ENCODE data around the gene TRIM46. TPM values are rescaled to one million over a fixed set of nuclear protein-coding genes. Genes with fewer than 3 reads are reported as not detected.
A peak's percentile ranks its signal among the peaks of the same experiment; 100 is the strongest.

TRIM46 gene
- total and polyA plus RNA-seq, 2 of the 13 experiments (the other 11 are each of a cell fraction or from before 2014, with no cell fraction given) = 0.04 to 0.09 TPM

DNA sequence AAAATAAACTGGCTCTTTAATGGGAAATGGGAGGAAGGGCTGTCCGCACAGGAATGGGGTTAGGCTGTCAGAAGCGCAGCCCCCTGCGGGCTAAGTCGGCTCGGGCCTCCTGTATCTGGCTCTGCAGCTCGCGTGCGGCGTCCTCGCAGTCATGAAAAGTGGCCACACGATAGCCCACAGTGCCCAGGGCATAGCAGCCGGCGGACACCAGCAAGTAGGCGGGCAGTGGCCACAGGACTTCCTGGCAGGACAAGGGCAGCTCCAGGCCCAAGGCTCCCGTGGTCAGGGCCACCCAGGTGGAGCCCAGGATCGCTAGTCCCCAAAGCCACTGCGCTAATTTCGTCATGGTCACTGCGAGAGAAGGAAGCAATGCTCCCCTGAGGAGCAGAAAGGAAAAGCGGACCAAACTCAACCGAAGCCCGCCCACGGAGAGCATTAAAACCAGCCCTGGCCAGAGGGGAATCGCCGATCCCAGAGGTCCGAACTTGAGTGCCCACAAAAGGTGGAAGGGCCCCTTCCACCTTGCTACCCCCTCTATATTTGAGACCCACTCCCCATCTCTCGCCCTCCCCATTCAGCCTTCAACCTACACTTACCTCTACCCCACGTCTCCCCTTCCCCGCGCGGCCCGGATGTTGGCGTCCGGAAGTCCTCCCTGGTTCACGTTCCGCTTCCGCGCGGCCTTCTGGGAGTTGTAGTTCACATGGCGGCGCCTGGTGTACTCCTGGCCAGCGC lies 33.6 kb upstream of the TRIM46 start, which contains the start of gene DPM3:
DPM3 (minus strand) TSS at position 637 of the 735 bp plus-strand sequence; CDS start at position 346, 291 bp downstream.
- FAIRE-seq = peak; percentile 87
- DNase-seq (ENCODE audit: low spot score) = peak; percentile 71
- in situ Hi-C loops (cut with HindIII; ENCODE audit: extremely low pct_ligation_motif_present, low pct_unique_long_range_greater_than_20kb) = no loop called here
- TF ChIP-seq, protein P1, sequence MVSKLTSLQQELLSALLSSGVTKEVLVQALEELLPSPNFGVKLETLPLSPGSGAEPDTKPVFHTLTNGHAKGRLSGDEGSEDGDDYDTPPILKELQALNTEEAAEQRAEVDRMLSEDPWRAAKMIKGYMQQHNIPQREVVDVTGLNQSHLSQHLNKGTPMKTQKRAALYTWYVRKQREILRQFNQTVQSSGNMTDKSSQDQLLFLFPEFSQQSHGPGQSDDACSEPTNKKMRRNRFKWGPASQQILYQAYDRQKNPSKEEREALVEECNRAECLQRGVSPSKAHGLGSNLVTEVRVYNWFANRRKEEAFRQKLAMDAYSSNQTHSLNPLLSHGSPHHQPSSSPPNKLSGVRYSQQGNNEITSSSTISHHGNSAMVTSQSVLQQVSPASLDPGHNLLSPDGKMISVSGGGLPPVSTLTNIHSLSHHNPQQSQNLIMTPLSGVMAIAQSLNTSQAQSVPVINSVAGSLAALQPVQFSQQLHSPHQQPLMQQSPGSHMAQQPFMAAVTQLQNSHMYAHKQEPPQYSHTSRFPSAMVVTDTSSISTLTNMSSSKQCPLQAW (CRISPR knock-in tag; IDR thresholded peaks at IDR 0.05) = peak; percentile 15; the same call in 1 of the 2 replicates
- TF ChIP-seq, protein P2, sequence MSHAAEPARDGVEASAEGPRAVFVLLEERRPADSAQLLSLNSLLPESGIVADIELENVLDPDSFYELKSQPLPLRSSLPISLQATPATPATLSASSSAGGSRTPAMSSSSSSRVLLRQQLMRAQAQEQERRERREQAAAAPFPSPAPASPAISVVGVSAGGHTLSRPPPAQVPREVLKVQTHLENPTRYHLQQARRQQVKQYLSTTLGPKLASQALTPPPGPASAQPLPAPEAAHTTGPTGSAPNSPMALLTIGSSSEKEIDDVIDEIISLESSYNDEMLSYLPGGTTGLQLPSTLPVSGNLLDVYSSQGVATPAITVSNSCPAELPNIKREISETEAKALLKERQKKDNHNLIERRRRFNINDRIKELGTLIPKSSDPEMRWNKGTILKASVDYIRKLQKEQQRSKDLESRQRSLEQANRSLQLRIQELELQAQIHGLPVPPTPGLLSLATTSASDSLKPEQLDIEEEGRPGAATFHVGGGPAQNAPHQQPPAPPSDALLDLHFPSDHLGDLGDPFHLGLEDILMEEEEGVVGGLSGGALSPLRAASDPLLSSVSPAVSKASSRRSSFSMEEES (CRISPR knock-in tag; IDR thresholded peaks at IDR 0.05) = no peak
- TF ChIP-seq SATB2 (CRISPR knock-in tag; IDR thresholded peaks at IDR 0.05) (no peak), ZBTB20 (CRISPR knock-in tag; IDR thresholded peaks at IDR 0.05; ENCODE audit: borderline replicate concordance, low read depth) (peak; percentile 57; the same call in 1 of the 2 replicates), ZNF207 (IDR thresholded peaks at IDR 0.05; ENCODE audit: borderline replicate concordance) (no peak), SRSF4 (IDR thresholded peaks at IDR 0.05; ENCODE audit: low read depth, low read length, poor library complexity, severe bottlenecking) (no peak), PCBP1 (IDR thresholded peaks at IDR 0.05; ENCODE audit: borderline replicate concordance, low read depth, low read length) (0 out of 2 replicates have a peak, but pooled peaks have one; percentile 83), NRL (CRISPR knock-in tag; IDR thresholded peaks at IDR 0.05; ENCODE audit: borderline replicate concordance) (no peak; the same call in 1 of the 2 replicates), ZNF543 (CRISPR knock-in tag; IDR thresholded peaks at IDR 0.05) (no peak)
- TF ChIP-seq, protein P3, sequence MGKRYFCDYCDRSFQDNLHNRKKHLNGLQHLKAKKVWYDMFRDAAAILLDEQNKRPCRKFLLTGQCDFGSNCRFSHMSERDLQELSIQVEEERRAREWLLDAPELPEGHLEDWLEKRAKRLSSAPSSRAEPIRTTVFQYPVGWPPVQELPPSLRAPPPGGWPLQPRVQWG (CRISPR knock-in tag; IDR thresholded peaks at IDR 0.05; ENCODE audit: borderline replicate concordance, low read depth) = no peak
- TF ChIP-seq, protein P4, sequence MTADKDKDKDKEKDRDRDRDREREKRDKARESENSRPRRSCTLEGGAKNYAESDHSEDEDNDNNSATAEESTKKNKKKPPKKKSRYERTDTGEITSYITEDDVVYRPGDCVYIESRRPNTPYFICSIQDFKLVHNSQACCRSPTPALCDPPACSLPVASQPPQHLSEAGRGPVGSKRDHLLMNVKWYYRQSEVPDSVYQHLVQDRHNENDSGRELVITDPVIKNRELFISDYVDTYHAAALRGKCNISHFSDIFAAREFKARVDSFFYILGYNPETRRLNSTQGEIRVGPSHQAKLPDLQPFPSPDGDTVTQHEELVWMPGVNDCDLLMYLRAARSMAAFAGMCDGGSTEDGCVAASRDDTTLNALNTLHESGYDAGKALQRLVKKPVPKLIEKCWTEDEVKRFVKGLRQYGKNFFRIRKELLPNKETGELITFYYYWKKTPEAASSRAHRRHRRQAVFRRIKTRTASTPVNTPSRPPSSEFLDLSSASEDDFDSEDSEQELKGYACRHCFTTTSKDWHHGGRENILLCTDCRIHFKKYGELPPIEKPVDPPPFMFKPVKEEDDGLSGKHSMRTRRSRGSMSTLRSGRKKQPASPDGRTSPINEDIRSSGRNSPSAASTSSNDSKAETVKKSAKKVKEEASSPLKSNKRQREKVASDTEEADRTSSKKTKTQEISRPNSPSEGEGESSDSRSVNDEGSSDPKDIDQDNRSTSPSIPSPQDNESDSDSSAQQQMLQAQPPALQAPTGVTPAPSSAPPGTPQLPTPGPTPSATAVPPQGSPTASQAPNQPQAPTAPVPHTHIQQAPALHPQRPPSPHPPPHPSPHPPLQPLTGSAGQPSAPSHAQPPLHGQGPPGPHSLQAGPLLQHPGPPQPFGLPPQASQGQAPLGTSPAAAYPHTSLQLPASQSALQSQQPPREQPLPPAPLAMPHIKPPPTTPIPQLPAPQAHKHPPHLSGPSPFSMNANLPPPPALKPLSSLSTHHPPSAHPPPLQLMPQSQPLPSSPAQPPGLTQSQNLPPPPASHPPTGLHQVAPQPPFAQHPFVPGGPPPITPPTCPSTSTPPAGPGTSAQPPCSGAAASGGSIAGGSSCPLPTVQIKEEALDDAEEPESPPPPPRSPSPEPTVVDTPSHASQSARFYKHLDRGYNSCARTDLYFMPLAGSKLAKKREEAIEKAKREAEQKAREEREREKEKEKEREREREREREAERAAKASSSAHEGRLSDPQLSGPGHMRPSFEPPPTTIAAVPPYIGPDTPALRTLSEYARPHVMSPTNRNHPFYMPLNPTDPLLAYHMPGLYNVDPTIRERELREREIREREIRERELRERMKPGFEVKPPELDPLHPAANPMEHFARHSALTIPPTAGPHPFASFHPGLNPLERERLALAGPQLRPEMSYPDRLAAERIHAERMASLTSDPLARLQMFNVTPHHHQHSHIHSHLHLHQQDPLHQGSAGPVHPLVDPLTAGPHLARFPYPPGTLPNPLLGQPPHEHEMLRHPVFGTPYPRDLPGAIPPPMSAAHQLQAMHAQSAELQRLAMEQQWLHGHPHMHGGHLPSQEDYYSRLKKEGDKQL (CRISPR knock-in tag; IDR thresholded peaks at IDR 0.05; ENCODE audit: low read depth) = no peak

More for the DNA sequence above, 33.6 kb upstream of the TRIM46 start, which contains the start of gene DPM3:
- Histone ChIP-seq H3K4me2 (ENCODE audit: low read depth, low read length) (peak within 1 kb of the TSS; percentile 96), H3K9me3 (ENCODE audit: low read length) (no peaks in the 10 kb centered on the region), H3K79me2 (ENCODE audit: insufficient read depth, low read length) (peaks cover 28% of the 10 kb centered on the region), H3K4me3 (replicated peaks in 1 of 3; ENCODE audit: insufficient read depth in 1 of 3, low read depth in 2 of 3, low read length in 3 of 3) (peak within 1 kb of the TSS; percentile 67 to 97 (median 86)), H2AFZ (ENCODE audit: low read length) (peak within 1 kb of the TSS; percentile 82), H3K27ac (ENCODE audit: extremely low read length, insufficient read depth, low read length) (peak within 1 kb of the TSS; percentile 85), H3K4me1 (ENCODE audit: insufficient read depth, low read length) (peaks cover 44% of the 10 kb centered on the region), H4K20me1 (ENCODE audit: insufficient read depth, low read length) (peaks cover 4% of the 10 kb centered on the region; the same call in 1 of the 2 replicates), H3K9ac (ENCODE audit: insufficient read depth, low read depth, low read length) (peak within 1 kb of the TSS; percentile 83), H3K27me3 (ENCODE audit: control insufficient read depth in 1 of 2, insufficient read depth in 2 of 2, low read length in 2 of 2) (no peaks in the 10 kb centered on the region; a peak in 1 of 5 replicates), H3K36me3 (replicated peaks in 1 of 2; ENCODE audit: control insufficient read depth in 1 of 2, insufficient read depth in 2 of 2, low read length in 2 of 2) (peaks cover 0 to 7% of the 10 kb centered on the region in 2 experiments; a peak in 1 of 5 replicates)
- POLR2A ChIA-PET = interaction anchor here (1.0 to 7.4 kb wide), 5 partner anchors 9 to 33 kb away, joined by 5 to 144 read pairs (median 6); partner anchors contain the start of genes EFNA1 and KRTCAP2
- peak; percentile 66 for ATAC-seq
- 0% methylated on average over 23 of the region's 42 CpGs for WGBS (ENCODE audit: low lambda C conversion rate)
- intact Hi-C loops (cut with micrococcal nuclease; ENCODE audit: unreplicated experiment) = loop anchor here (1.0 kb wide), 1 partner anchor 46 kb away; no protein-coding TSS in a partner anchor
- CTCF ChIA-PET (ENCODE audit: low intra/inter-chr PET ratio, low total read pairs) = interaction anchor here (1.1 kb wide), 1 partner anchor 46 kb away, joined by 3 read pairs; no protein-coding TSS in a partner anchor
- TSS peak; percentile 89 for BruUV-seq (replicated peaks)
